ENCODE results near the gene BCAS3.
"Not testable (repeated sequence)": the region's sequence is repeated elsewhere in the genome, so short reads cannot be mapped to it uniquely, and the experiment has no call there.

BCAS3 gene

GRCh38 chr17:61354895-61355874 is 677.5 kb downstream of the BCAS3 start:
- no peak for DNase-seq

GRCh38 chr17:61357061-61357460 is 679.4 kb downstream of the BCAS3 start:
- not testable (repeated sequence) for DNase-seq

- DNase-seq = not testable (repeated sequence)
These were observed 681.9 kb downstream of the BCAS3 start for GRCh38 chr17:61359513-61359912.

GRCh38 chr17:61360318-61360943 is 682.8 kb downstream of the BCAS3 start:
- no peak for DNase-seq

GRCh38 chr17:61361084-61361483 is 683.4 kb downstream of the BCAS3 start:
- no peak for DNase-seq

GRCh38 chr17:61362396-61362795 is 684.7 kb downstream of the BCAS3 start:
- no peak for DNase-seq

GRCh38 chr17:61362852-61363600 is 685.4 kb downstream of the BCAS3 start:
- DNase-seq = no peak

- no peak for DNase-seq
These were observed 686.2 kb downstream of the BCAS3 start for GRCh38 chr17:61363601-61364462.

GRCh38 chr17:61364463-61364846 is 686.8 kb downstream of the BCAS3 start:
- no peak for DNase-seq

GRCh38 chr17:61366076-61366714 is 688.5 kb downstream of the BCAS3 start:
- DNase-seq = no peak

GRCh38 chr17:61366715-61367413 is 689.2 kb downstream of the BCAS3 start:
- no peak for DNase-seq

GRCh38 chr17:61368049-61368831 is 690.6 kb downstream of the BCAS3 start:
- no peak for DNase-seq

- DNase-seq = no peak
These were observed 691.3 kb downstream of the BCAS3 start for GRCh38 chr17:61368832-61369450.

GRCh38 chr17:61369751-61370150 is 692.1 kb downstream of the BCAS3 start:
- no peak for DNase-seq

GRCh38 chr17:61371179-61371578 is 693.5 kb downstream of the BCAS3 start:
- no peak for DNase-seq

- no peak for DNase-seq
These were observed 694.0 kb downstream of the BCAS3 start for GRCh38 chr17:61371606-61372005.

GRCh38 chr17:61372436-61372835 is 694.8 kb downstream of the BCAS3 start:
- no peak for DNase-seq

- no peak for DNase-seq
These were observed 699.5 kb downstream of the BCAS3 start for GRCh38 chr17:61376931-61377838.
